Measurements from ENCODE around the gene MPP3. TPM values are rescaled to one million over a fixed set of nuclear protein-coding genes. Genes with fewer than 3 reads are reported as not detected.

MPP3 gene
- total RNA-seq, 1 donor from 2014 or later: 4.1 TPM

DNA sequence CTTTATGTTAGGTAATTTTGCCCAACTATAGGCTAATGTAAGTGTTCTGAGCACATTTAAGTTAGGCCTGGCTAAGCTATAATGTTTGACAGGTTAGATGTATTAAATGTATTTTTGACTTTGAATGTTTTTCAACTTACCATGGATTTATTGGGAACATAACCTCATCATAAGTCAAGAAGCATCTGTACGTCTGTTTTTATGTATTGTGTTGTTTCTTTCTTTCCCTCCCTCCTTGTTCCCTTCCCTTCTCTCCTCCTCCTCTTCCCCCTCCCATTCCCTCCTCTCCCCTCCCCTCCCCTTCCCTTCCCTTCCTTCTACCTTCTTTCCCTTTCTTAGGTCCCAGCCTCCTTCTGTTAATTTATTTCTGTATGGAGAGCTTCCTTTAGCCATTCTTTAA lies 43.5 kb downstream of the MPP3 start:
- H3K27me3 ChIP-seq (ENCODE audit: control insufficient read depth, insufficient read depth, low read length): no peaks in the 10 kb centered on the region
- H3K36me3 ChIP-seq (ENCODE audit: control insufficient read depth, insufficient read depth, low read length): no peaks in the 10 kb centered on the region
- TF ChIP-seq, protein P1, sequence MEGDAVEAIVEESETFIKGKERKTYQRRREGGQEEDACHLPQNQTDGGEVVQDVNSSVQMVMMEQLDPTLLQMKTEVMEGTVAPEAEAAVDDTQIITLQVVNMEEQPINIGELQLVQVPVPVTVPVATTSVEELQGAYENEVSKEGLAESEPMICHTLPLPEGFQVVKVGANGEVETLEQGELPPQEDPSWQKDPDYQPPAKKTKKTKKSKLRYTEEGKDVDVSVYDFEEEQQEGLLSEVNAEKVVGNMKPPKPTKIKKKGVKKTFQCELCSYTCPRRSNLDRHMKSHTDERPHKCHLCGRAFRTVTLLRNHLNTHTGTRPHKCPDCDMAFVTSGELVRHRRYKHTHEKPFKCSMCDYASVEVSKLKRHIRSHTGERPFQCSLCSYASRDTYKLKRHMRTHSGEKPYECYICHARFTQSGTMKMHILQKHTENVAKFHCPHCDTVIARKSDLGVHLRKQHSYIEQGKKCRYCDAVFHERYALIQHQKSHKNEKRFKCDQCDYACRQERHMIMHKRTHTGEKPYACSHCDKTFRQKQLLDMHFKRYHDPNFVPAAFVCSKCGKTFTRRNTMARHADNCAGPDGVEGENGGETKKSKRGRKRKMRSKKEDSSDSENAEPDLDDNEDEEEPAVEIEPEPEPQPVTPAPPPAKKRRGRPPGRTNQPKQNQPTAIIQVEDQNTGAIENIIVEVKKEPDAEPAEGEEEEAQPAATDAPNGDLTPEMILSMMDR (IDR thresholded peaks at IDR 0.05; ENCODE audit: insufficient read depth, low read length, poor library complexity, severe bottlenecking): no peak
- H3K4me3 ChIP-seq (ENCODE audit: low read depth, low read length): no peak overlapping the region
- DNase-seq (ENCODE audit: low read depth): no peak

GRCh38 chr17:43788540-43788939 lies 44.4 kb downstream of the MPP3 start:
- no peak overlapping the region for H3K4me3 ChIP-seq (ENCODE audit: low read depth, low read length)
- no peaks in the 10 kb centered on the region for H3K36me3 ChIP-seq (ENCODE audit: control insufficient read depth, insufficient read depth, low read length)
- no peak for DNase-seq (ENCODE audit: low read depth)
- TF ChIP-seq, protein P1 (IDR thresholded peaks at IDR 0.05; ENCODE audit: insufficient read depth, low read length, poor library complexity, severe bottlenecking): no peak
- no peaks in the 10 kb centered on the region for H3K27me3 ChIP-seq (ENCODE audit: control insufficient read depth, insufficient read depth, low read length)

DNA sequence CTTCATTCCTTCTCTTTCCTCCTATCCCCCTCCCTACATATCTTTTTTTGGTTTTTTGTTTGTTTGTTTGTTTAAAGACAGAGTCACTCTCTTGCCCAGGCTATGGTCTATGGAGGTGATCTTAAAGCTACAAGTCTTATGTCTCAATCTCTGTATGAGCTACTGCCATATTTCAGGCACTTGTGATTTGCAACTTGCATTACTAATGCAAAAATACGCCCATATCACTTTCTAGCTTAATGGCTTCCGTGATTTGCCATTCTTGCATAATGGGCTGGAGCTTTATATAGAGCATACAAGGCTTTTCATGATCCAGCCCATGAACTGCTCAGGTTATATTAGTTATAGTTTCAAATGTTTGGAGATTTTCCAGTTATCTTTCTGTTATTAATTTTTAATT lies 45.2 kb downstream of the MPP3 start:
- TF ChIP-seq, protein P1 (IDR thresholded peaks at IDR 0.05; ENCODE audit: insufficient read depth, low read length, poor library complexity, severe bottlenecking): no peak
- DNase-seq (ENCODE audit: low read depth): no peak
- Histone ChIP-seq H3K27me3 (ENCODE audit: control insufficient read depth, insufficient read depth, low read length) (no peaks in the 10 kb centered on the region), H3K36me3 (ENCODE audit: control insufficient read depth, insufficient read depth, low read length) (no peaks in the 10 kb centered on the region), H3K4me3 (ENCODE audit: low read depth, low read length) (no peak overlapping the region)

DNA sequence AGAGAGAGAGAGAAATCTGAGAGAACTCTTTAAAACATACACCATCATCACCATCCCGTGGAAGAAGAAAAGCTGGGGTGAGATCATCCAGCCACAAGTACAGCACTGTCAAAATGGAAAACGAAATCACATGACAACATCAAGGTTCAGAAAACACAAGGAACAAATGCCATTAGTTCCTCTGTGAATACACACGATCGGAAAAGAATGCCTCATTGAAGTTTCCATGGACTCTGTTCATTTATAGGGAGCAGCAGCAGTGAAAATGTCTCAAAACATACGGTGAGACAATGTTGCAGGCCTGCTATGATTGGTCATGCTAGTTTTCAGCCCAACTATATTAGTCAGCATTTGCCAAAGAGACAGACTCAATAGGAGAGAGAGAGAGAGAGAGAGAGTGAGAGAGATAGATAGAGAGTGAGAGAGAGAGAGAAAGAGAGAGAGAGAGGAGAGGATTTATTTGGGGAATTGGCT lies 48.3 kb downstream of the MPP3 start:
- Histone ChIP-seq H3K4me3 (ENCODE audit: low read depth, low read length) (no peak overlapping the region), H3K36me3 (ENCODE audit: control insufficient read depth, insufficient read depth, low read length) (no peaks in the 10 kb centered on the region), H3K27me3 (ENCODE audit: control insufficient read depth, insufficient read depth, low read length) (no peaks in the 10 kb centered on the region)
- no peak for DNase-seq (ENCODE audit: low read depth)
- TF ChIP-seq, protein P1 (IDR thresholded peaks at IDR 0.05; ENCODE audit: insufficient read depth, low read length, poor library complexity, severe bottlenecking): no peak

GRCh38 chr17:43784068-43784467 lies 48.9 kb downstream of the MPP3 start:
- TF ChIP-seq, protein P1 (IDR thresholded peaks at IDR 0.05; ENCODE audit: insufficient read depth, low read length, poor library complexity, severe bottlenecking): no peak
- DNase-seq (ENCODE audit: low read depth): no peak

DNA sequence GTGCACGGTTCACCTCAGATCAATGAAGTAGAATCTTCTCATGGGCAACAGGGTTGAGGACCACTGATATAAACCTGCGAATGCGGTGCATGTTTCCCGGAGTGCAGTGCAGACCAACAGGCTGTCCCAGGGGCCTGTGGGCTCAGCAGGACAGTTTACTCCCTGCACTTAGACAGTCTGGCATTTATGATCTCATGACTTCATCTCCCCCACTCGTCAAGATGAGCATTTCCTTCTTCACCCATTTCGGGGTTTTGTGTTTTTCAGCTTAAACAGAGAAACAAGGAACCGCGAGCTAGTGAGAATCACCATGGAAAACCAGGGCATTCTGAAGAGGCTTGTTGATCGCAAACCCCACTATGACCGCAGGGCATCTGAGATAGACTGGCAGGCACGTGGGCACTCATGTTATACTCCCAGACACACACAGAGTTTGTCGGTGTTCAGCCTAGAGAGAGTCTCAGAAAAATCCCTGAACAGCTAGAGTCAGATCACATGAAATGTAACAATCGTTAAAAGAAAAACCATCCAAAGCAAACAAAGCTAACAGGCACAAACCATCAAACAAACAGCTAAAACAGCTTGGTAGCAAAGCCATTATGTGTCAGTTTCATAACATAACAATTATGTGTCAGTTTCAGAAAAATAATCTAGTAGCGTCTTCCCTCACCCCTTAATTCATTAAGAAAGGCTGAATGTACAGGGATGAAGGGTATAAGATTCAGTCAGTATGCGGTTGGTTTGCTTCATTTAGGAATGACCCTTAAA lies 49.8 kb downstream of the MPP3 start:
- TF ChIP-seq, protein P1 (IDR thresholded peaks at IDR 0.05; ENCODE audit: insufficient read depth, low read length, poor library complexity, severe bottlenecking): no peak
- no peaks in the 10 kb centered on the region for H3K36me3 ChIP-seq (ENCODE audit: control insufficient read depth, insufficient read depth, low read length)
- H3K27me3 ChIP-seq (ENCODE audit: control insufficient read depth, insufficient read depth, low read length): no peaks in the 10 kb centered on the region
- no peak for DNase-seq (ENCODE audit: low read depth)
- no peak overlapping the region for H3K4me3 ChIP-seq (ENCODE audit: low read depth, low read length)

More at GRCh38 chr17:43784068-43784467, 48.9 kb downstream of the MPP3 start:
- H3K4me3 ChIP-seq (ENCODE audit: low read depth, low read length): no peak overlapping the region
- H3K36me3 ChIP-seq (ENCODE audit: control insufficient read depth, insufficient read depth, low read length): no peaks in the 10 kb centered on the region
- no peaks in the 10 kb centered on the region for H3K27me3 ChIP-seq (ENCODE audit: control insufficient read depth, insufficient read depth, low read length)

Data from kidney epithelial cell (primary cell).